SK-N-SH (cell line): ENCODE data around the gene DCUN1D2.

Source experiments
- CTCF ChIP-seq: fragments of 200-600 bp; sonication (generic); IDR thresholded peaks from 2 replicates; pipeline ENCODE4 v1.6.1; 2017; ENCODE audit warnings: antibody characterized with exemption, mild to moderate bottlenecking, moderate library complexity
- EP300 ChIP-seq, 2 experiments: IDR thresholded peaks; 2 replicates each; pipeline versions ENCODE4 v1.4.0 to v1.6.1; 2012; ENCODE audit warnings: borderline replicate concordance in 1 of 2, low read depth in 1 of 2, low read length in 1 of 2
- FOXM1 ChIP-seq: IDR thresholded peaks from 2 replicates; pipeline ENCODE4 v1.4.0; 2012; ENCODE audit warnings: low read depth, mild to moderate bottlenecking
- GABPA ChIP-seq: IDR thresholded peaks from 2 replicates; pipeline ENCODE4 v1.4.0; 2012; ENCODE audit warnings: low read depth, mild to moderate bottlenecking
- GATA2 ChIP-seq: sonication (generic); formaldehyde crosslinking; IDR thresholded peaks from 2 replicates; pipeline ENCODE4 v1.5.0; 2020; ENCODE audit warnings: mild to moderate bottlenecking, missing genetic modification reagents
- POLR2AphosphoS5 ChIP-seq: IDR thresholded peaks from 2 replicates; pipeline ENCODE4 v1.6.1; 2012; ENCODE audit warnings: low read depth, low read length
- RAD21 ChIP-seq: IDR thresholded peaks from 2 replicates; pipeline ENCODE4 v1.6.1; 2012; ENCODE audit warnings: mild to moderate bottlenecking, low read length
- SMC3 ChIP-seq: IDR thresholded peaks from 2 replicates; pipeline ENCODE4 v1.6.1; 2012; ENCODE audit warnings: low read depth, low read length, improper control_type of control experiment
- TF ChIP-seq, protein P1 (sequence below): IDR thresholded peaks from 2 replicates; pipeline ENCODE4 v1.6.1; 2012; ENCODE audit warnings: mild to moderate bottlenecking, low read depth, low read length, moderate library complexity
- TF ChIP-seq, protein P2 (sequence below): IDR thresholded peaks from 2 replicates; pipeline ENCODE4 v1.4.0; 2012; ENCODE audit warnings: low read depth

- TF ChIP-seq EP300 (IDR thresholded peaks at IDR 0.05; ENCODE audit: borderline replicate concordance in 1 of 2, low read depth in 1 of 2, low read length in 1 of 2) (no peak), POLR2AphosphoS5 (no peak), GABPA (no peak), CTCF (no peak), SMC3 (no peak), RAD21 (no peak), FOXM1 (no peak), GATA2 (no peak)
- TF ChIP-seq, protein P1, sequence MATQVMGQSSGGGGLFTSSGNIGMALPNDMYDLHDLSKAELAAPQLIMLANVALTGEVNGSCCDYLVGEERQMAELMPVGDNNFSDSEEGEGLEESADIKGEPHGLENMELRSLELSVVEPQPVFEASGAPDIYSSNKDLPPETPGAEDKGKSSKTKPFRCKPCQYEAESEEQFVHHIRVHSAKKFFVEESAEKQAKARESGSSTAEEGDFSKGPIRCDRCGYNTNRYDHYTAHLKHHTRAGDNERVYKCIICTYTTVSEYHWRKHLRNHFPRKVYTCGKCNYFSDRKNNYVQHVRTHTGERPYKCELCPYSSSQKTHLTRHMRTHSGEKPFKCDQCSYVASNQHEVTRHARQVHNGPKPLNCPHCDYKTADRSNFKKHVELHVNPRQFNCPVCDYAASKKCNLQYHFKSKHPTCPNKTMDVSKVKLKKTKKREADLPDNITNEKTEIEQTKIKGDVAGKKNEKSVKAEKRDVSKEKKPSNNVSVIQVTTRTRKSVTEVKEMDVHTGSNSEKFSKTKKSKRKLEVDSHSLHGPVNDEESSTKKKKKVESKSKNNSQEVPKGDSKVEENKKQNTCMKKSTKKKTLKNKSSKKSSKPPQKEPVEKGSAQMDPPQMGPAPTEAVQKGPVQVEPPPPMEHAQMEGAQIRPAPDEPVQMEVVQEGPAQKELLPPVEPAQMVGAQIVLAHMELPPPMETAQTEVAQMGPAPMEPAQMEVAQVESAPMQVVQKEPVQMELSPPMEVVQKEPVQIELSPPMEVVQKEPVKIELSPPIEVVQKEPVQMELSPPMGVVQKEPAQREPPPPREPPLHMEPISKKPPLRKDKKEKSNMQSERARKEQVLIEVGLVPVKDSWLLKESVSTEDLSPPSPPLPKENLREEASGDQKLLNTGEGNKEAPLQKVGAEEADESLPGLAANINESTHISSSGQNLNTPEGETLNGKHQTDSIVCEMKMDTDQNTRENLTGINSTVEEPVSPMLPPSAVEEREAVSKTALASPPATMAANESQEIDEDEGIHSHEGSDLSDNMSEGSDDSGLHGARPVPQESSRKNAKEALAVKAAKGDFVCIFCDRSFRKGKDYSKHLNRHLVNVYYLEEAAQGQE: no peak
- TF ChIP-seq, protein P2, sequence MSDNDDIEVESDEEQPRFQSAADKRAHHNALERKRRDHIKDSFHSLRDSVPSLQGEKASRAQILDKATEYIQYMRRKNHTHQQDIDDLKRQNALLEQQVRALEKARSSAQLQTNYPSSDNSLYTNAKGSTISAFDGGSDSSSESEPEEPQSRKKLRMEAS: no peak
Measured at GRCh38 chr13:113489549-113490495, 689 bp downstream of the DCUN1D2 start.
